Measurements from ENCODE around the gene EIF1.

GRCh38 chr17:41692722-41693521, 4.2 kb downstream of the EIF1 start:
- no peak for TF ChIP-seq ZNF565 (CRISPR knock-in tag; conservative IDR thresholded peaks at IDR 0.05; ENCODE audit: low read depth)
- TF ChIP-seq PATZ1 (CRISPR knock-in tag; IDR thresholded peaks at IDR 0.05; ENCODE audit: borderline replicate concordance) = peak; percentile 87

Data from SK-N-SH treated with all-trans-retinoic acid at 6 μM for 48 hours (cell line).